Thyroid gland (tissue), 4 donors: ENCODE data around the gene SFSWAP. TPM values are rescaled to one million over a fixed set of nuclear protein-coding genes. Genes with fewer than 3 reads are reported as not detected.
"Not testable (repeated sequence)": the region's sequence is repeated elsewhere in the genome, so short reads cannot be mapped to it uniquely, and the experiment has no call there.

Source experiments
- DNase-seq, 2 donors: peaks; one replicate each; pipeline ENCODE4 v3.0.0-alpha.2; 2019
- H3K27ac ChIP-seq, 3 donors: fragments of 200-600 bp; sonication (generic); 1 replicate in 2 of 3; 2 replicates in 1 of 3; pipeline ENCODE4 v1.5.1; 2016 to 2019; ENCODE audit warnings: mild to moderate bottlenecking in 1 of 3, moderate library complexity in 1 of 3
- H3K27me3 ChIP-seq: fragments of 200-600 bp; sonication (generic); one replicate; pipeline ENCODE4 v1.5.1; 2019
- H3K36me3 ChIP-seq, 2 donors: fragments of 200-600 bp; sonication (generic); one replicate each; pipeline ENCODE4 v1.5.1; 2016 to 2019
- H3K4me1 ChIP-seq, 2 donors: fragments of 200-600 bp; sonication (generic); one replicate each; pipeline ENCODE4 v1.5.1; 2017 to 2019
- H3K4me3 ChIP-seq, 3 donors: fragments of 200-600 bp; sonication (generic); replicated peaks in 1 of 3; 1 replicate in 2 of 3; 2 replicates in 1 of 3; pipeline ENCODE4 v1.5.1; 2016; ENCODE audit warnings: mild to moderate bottlenecking in 1 of 3
- H3K9me3 ChIP-seq: fragments of 200-600 bp; sonication (generic); one replicate; pipeline ENCODE4 v1.5.1; 2017
- POLR2A ChIP-seq, 2 donors: fragments of 450-650 bp; IDR thresholded peaks; one replicate each; pipeline ENCODE4 v1.6.1; 2017; ENCODE audit warnings: antibody characterized with exemption in 2 of 2, mild to moderate bottlenecking in 2 of 2, moderate library complexity in 1 of 2
- WGBS, 2 donors: methylation state at CpG; one replicate each; pipeline ENCODE4 v1.1.5; 2017; 5-methylcytosine and 5-hydroxymethylcytosine counted together
- intact Hi-C: fragments of 100-400 bp; cut with DNase I; formaldehyde crosslinking; loops from one replicate; pipeline ENCODE4 v1.15.1; 2023
- total RNA-seq, 4 donors: library from RNA; depleted of rRNA; stranded (reverse); fragments of >200 nt; gene quantifications; one replicate each; pipeline ENCODE4 v1.2.3, GENCODE V29; 2016
- TF ChIP-seq, protein P1 (sequence below), 6 experiments: fragments of 200-600 bp in 3 of 6; fragments of 450-650 bp in 3 of 6; sonication (generic) in 3 of 6; IDR thresholded peaks; one replicate each; pipeline ENCODE4 v1.5.1; 2016 to 2019; ENCODE audit warnings: antibody characterized with exemption in 6 of 6, mild to moderate bottlenecking in 2 of 6, inconsistent platforms in 1 of 6, moderate library complexity in 1 of 6

Gene SFSWAP
- total RNA-seq, 4 donors from 2014 or later = 36.4 to 50.8 (median 42.6) TPM

DNA sequence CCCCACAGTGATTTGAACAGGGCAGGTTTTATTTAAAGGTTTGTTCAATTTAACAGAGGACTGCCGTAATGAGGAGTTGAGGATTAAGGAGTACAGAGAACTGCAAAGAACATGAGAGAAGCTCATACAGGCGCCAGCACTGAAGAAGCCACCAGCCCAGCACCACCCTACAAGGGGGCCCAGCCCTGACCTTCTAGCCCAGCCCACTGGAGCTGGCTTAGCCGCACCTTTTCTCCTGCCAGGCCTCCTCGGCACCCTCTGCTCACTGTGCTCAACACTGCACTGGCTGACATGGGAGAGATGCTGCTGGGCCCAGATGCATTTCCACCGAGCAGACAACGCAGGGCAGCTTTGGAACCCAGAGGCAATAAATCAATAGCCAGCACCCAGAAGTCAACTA lies 36.5 kb upstream of the SFSWAP start:
- no peaks in the 10 kb centered on the region for H3K27me3 ChIP-seq
- no peaks in the 10 kb centered on the region for H3K36me3 ChIP-seq
- no peaks in the 10 kb centered on the region for H3K9me3 ChIP-seq
- 84 to 94% methylated on average over 6 of the region's 6 CpGs for WGBS, 2 donors
- intact Hi-C loops = no loop called here
- DNase-seq = no peak
- no peak overlapping the region for H3K27ac ChIP-seq
- no peaks in the 10 kb centered on the region for H3K4me1 ChIP-seq
- no peak overlapping the region for H3K4me3 ChIP-seq
- TF ChIP-seq, protein P1, sequence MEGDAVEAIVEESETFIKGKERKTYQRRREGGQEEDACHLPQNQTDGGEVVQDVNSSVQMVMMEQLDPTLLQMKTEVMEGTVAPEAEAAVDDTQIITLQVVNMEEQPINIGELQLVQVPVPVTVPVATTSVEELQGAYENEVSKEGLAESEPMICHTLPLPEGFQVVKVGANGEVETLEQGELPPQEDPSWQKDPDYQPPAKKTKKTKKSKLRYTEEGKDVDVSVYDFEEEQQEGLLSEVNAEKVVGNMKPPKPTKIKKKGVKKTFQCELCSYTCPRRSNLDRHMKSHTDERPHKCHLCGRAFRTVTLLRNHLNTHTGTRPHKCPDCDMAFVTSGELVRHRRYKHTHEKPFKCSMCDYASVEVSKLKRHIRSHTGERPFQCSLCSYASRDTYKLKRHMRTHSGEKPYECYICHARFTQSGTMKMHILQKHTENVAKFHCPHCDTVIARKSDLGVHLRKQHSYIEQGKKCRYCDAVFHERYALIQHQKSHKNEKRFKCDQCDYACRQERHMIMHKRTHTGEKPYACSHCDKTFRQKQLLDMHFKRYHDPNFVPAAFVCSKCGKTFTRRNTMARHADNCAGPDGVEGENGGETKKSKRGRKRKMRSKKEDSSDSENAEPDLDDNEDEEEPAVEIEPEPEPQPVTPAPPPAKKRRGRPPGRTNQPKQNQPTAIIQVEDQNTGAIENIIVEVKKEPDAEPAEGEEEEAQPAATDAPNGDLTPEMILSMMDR (IDR thresholded peaks at IDR 0.05) = no peak
- no peak for TF ChIP-seq POLR2A (IDR thresholded peaks at IDR 0.05)

DNA sequence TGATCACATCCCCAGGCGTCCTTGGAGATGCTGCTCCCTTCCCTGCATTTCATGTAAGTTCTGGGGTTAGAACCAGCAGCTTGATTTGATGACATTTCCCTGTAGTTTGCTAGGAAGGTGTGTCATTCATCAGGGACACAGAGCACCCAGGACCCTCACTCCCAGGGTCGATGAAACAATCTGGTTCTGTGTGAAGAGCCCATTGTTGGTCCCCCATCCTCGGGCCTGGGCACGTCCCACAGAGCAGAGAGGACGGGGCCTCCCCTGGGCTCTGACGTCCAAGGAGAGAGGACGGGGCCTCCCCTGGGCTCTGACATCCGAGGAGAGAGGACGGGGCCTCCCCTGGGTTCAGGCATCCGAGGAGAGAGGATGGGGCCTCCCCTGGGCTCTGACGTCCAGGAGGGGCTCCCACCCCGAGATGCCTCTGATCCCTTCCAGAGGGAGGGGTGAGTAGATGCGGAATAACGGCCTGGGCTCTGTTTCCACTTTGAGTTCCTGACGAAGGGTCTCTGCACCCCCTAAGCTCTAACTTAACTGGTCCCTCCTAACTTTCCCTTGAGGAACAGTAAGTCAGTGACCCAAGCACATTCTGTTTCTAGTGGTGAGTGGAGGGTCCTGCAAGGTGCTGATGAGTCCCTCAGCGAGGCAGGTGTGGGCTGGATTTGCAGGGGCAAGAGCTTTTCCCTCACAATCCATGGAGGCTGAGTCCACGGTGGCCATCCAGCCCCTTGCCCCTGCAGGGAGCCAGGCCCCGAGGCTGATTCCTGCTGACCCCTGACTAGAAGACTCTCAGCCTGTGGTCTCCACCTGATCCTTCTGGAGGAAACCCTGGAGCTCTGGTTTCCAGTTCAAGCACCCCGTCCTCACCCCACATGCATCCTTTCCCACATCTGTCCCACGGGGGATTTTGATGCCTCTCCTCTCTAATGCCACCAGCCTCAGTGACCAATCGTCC lies 35.5 kb upstream of the SFSWAP start:
- H3K4me3 ChIP-seq = no peak overlapping the region
- H3K36me3 ChIP-seq = no peaks in the 10 kb centered on the region
- TF ChIP-seq, protein P1 (IDR thresholded peaks at IDR 0.05) = no peak
- no peak for TF ChIP-seq POLR2A (IDR thresholded peaks at IDR 0.05)
- no peaks in the 10 kb centered on the region for H3K4me1 ChIP-seq
- H3K9me3 ChIP-seq = no peaks in the 10 kb centered on the region
- WGBS, 2 donors = 76 to 79% methylated on average over 17 to 18 of the region's 21 CpGs
- intact Hi-C loops = no loop called here
- DNase-seq = no peak
- no peak overlapping the region for H3K27ac ChIP-seq
- H3K27me3 ChIP-seq = no peaks in the 10 kb centered on the region

DNA sequence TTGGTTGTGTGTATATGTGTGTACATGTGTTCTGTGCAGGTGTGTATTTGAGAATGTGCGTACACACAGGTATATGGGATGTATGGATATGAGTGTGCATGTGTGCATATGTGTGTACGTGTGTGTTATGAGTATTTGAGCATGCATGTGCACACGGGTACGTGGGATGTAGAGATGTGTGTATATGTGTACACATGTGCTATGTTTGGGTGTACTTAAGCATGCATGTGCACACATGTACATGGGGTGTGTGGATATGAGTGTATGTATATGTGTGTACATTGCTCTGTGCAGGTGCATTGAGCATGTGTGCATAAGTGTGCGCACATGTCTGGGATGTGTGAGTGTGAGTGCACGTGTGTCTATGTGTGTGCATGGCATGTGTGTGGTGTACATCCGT lies 34.3 kb upstream of the SFSWAP start:
- Histone ChIP-seq H3K27ac (no peak overlapping the region), H3K4me1 (no peaks in the 10 kb centered on the region), H3K9me3 (no peaks in the 10 kb centered on the region), H3K4me3 (no peak overlapping the region), H3K27me3 (no peaks in the 10 kb centered on the region), H3K36me3 (no peaks in the 10 kb centered on the region)
- intact Hi-C loops = no loop called here
- no peak for DNase-seq
- TF ChIP-seq, protein P1 (IDR thresholded peaks at IDR 0.05) = no peak
- no peak for TF ChIP-seq POLR2A (IDR thresholded peaks at IDR 0.05)
- 81 to 88% methylated on average over 7 of the region's 7 CpGs for WGBS, 2 donors

DNA sequence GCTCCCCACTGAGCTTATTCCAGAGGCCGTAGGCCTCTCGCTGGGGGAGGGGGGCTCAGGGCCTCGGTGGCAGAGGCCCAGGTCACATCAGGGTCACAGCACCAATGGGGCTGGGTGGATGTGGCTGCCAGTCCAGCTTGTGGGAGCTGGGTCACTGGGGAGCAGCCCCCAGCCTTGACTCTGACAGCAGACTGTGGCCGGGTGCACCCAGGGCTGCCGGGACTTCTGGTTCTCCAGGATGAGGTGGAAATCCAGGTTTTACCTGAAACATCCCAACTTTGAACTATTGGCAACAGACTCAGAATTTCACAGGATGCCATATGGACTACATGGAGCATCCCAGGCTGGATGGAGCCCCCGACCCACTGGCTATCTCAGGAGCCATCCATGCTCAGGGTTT lies 33.8 kb upstream of the SFSWAP start:
- H3K27ac ChIP-seq, H3K4me3 ChIP-seq, intact Hi-C loops, H3K36me3 ChIP-seq, H3K27me3 ChIP-seq, H3K4me1 ChIP-seq, DNase-seq, H3K9me3 ChIP-seq: not testable (repeated sequence)
- 61 to 87% methylated on average over 2 to 3 of the region's 6 CpGs for WGBS, 2 donors

DNA sequence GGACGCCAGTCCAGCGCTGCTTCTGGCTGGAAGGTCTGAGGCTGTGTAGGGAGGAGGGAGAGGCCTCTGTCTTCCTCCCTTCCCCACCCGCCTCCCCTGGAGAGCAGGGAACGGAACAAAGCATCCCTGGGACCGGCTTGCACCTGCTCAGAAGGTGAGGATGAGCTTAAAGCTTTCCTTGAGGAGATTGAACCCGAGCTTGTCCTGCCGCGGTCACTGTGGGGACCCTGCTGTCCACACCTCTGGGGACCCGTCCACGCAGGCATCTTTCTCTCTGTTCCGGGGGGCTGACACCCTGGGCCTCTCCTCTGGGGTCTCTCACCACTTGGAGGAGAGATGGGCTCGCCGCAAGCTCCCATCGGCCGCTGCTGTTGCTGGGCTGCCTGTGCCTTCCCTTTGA lies 33.2 kb upstream of the SFSWAP start:
- no peaks in the 10 kb centered on the region for H3K9me3 ChIP-seq
- no peaks in the 10 kb centered on the region for H3K36me3 ChIP-seq
- intact Hi-C loops = no loop called here
- DNase-seq = no peak
- no peak overlapping the region for H3K27ac ChIP-seq
- no peaks in the 10 kb centered on the region for H3K4me1 ChIP-seq
- 86 to 89% methylated on average over 11 to 15 of the region's 15 CpGs for WGBS, 2 donors
- H3K4me3 ChIP-seq = no peak overlapping the region
- TF ChIP-seq POLR2A (IDR thresholded peaks at IDR 0.05) = no peak
- TF ChIP-seq, protein P1 (IDR thresholded peaks at IDR 0.05) = no peak
- H3K27me3 ChIP-seq = no peaks in the 10 kb centered on the region

DNA sequence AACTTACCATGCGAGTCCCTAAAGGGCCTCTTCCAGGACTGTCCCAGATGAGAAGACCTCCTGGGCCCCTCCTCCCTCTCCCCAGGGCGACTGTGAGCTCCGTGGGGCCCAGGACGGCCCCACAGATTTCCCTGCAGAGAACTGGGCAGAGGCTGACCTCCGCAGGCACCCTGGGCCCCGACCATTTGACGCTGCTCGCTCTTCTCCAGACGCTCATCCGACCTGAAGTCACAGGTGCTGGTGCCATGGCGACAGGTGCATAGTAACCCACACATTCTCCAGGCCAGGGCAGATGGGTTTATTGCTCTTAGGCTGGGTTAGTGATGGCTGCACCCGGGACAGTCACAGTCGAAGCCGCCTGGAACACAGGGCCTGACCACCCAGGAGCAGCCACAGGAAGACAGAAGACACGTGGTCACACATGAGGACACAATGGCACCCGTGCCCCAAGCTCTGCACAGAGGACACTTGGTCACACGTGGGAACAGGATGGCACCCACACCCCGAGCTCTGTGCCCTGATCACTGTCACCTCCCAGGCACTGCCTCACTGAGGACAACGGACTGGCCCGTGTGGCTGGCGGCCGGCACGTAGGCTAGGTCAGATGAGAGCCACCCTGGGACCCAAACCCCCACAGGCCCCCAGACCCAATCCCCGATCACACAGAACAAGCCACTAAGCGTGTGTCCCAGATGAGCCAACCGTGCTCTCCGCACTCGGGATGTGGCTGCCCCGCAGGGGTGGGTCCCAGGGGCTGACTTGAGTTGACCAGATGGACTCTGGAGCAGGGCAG lies 32.3 kb upstream of the SFSWAP start:
- H3K4me1 ChIP-seq, H3K27ac ChIP-seq, DNase-seq, H3K36me3 ChIP-seq, H3K9me3 ChIP-seq, intact Hi-C loops, H3K4me3 ChIP-seq, H3K27me3 ChIP-seq: not testable (repeated sequence)
- WGBS, 2 donors = 84 to 95% methylated on average over 12 to 19 of the region's 29 CpGs

DNA sequence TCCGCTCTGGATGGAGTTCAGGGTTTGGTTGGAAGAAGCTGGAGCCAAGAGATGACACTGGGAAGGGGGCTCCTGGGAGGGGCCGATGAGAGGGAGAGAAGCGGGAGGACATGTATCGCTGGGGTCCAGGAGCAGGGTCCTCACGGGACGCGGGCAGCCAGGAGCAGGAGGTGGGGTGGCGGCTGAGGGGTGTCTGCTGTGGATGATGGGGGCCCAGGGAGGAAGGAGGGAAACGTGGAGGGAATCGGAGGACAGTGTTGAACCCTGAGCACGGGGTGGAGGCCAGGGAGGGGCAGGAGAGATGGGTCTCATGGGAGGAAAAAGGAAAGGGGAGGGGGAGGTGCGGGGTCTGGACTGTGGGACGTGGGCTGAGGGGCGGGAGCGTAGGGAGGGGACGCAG lies 31.7 kb upstream of the SFSWAP start:
- H3K36me3 ChIP-seq, H3K4me3 ChIP-seq, intact Hi-C loops, H3K27me3 ChIP-seq, H3K9me3 ChIP-seq, H3K4me1 ChIP-seq, DNase-seq, H3K27ac ChIP-seq: not testable (repeated sequence)
- WGBS, 2 donors = 90% methylated on average over 3 of the region's 16 CpGs; no CpG with 5 or more reads in 1 of the 2 donors

DNA sequence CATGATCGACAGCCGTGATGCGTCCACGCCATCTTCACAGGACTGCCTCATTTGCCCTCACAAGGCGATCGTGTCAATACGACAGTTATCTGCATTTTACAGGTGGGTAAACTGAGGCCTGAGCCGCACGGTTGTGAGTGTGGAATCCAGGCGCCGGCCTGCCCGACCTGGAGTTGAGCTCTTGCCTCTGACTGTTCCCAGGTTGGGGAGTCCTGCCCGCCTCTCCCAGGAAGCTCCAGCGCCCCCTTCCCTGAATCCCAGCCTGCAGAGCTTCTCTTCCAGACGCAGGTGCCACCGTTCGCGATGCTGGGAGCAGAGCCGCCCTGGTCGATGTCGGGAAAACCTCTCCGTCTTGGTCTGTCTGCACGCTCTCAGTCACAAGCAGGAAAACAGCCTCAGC lies 31.1 kb upstream of the SFSWAP start:
- DNase-seq, H3K27ac ChIP-seq, H3K4me3 ChIP-seq, H3K36me3 ChIP-seq, H3K27me3 ChIP-seq, intact Hi-C loops, H3K4me1 ChIP-seq, H3K9me3 ChIP-seq: not testable (repeated sequence)
- no CpG with 5 or more reads among the region's 23 CpGs for WGBS, 2 donors
